Myocyte (in vitro differentiated cells): Measurements from ENCODE around the gene BPIFB6. TPM values are rescaled to one million over a fixed set of nuclear protein-coding genes. Genes with fewer than 3 reads are reported as not detected.
A peak's percentile ranks its signal among the peaks of the same experiment; 100 is the strongest.

ENCODE experiments used
- DNase-seq: peaks from one replicate; pipeline ENCODE4 v3.0.0-alpha.2; 2012; ENCODE audit warnings: low read depth
- polyA plus RNA-seq: library from polyadenylated mRNA; unstranded; fragments of >200 nt; gene quantifications from one replicate; pipeline ENCODE4 v1.2.1, GENCODE V29; 2012; ENCODE audit warnings: missing spikeins
- total RNA-seq: library from RNA; depleted of rRNA; stranded (reverse); fragments of >200 nt; gene quantifications from 2 replicates; pipeline ENCODE4 v1.2.3, GENCODE V29; 2014

BPIFB6 gene, protein sequence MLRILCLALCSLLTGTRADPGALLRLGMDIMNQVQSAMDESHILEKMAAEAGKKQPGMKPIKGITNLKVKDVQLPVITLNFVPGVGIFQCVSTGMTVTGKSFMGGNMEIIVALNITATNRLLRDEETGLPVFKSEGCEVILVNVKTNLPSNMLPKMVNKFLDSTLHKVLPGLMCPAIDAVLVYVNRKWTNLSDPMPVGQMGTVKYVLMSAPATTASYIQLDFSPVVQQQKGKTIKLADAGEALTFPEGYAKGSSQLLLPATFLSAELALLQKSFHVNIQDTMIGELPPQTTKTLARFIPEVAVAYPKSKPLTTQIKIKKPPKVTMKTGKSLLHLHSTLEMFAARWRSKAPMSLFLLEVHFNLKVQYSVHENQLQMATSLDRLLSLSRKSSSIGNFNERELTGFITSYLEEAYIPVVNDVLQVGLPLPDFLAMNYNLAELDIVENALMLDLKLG
- not detected in 2 replicates for total RNA-seq
- polyA plus RNA-seq: not detected

DNA sequence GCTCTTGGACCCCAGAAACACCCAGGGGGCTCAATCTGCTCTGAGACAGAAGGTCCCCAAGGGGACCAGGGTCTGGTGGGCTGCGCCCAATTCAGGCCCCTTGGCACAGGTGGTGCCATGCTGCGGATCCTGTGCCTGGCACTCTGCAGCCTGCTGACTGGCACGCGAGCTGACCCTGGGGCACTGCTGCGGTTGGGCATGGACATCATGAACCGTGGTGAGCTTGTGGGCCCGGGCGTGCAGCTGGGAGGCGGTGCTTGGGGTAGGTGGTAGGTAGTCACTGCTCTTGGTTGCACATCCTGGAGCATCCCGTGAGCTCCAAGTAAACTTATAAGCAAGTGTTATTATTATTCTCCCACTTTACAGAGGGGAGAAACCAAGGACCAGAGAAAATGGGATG is at the start of gene BPIFB6:
BPIFB6 (plus strand) TSS at position 118 of the 400 bp plus-strand sequence; CDS start at position 118, 0 bp downstream.
- DNase-seq: no peak

DNA sequence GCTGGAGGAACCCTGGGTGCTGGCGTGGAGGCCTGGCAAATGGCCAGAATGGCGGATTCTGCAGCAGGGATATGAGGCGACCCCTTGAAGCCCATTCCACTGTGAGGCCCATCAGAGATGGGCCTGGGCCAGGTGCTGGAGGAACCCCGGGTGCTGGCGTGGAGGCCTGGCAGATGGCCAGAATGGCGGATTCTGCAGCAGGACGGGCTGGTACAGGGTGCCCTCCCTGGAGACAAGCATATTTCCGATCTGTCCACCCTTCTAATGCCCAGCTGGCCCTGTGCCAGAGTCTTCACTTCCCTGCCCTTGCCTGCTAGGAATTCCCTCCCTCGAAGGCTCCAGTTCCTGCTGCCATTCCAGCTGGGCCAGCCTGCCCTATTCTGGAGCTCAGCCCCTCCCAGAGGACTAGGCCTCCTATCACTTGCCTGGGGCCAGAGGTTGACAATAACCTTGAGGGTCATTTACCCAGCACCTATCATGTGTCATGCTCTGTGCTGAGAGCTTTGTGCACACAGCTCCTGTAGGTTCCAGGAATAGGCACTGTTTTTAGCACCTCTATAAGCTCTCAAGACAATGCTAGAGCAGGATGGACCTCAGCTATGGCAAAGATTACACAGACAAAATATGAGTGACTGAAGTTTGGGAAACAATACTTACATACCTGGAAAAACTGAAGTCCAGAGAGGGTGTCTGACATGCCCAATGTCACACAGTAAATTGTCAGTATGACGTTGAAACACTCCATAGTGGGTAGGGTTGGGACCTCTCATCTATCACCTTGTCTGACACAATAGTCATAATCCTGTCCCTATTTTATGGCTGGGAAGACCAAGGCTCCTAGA is 48.6 kb upstream of the BPIFB6 start:
- DNase-seq: peak; percentile 8

DNA sequence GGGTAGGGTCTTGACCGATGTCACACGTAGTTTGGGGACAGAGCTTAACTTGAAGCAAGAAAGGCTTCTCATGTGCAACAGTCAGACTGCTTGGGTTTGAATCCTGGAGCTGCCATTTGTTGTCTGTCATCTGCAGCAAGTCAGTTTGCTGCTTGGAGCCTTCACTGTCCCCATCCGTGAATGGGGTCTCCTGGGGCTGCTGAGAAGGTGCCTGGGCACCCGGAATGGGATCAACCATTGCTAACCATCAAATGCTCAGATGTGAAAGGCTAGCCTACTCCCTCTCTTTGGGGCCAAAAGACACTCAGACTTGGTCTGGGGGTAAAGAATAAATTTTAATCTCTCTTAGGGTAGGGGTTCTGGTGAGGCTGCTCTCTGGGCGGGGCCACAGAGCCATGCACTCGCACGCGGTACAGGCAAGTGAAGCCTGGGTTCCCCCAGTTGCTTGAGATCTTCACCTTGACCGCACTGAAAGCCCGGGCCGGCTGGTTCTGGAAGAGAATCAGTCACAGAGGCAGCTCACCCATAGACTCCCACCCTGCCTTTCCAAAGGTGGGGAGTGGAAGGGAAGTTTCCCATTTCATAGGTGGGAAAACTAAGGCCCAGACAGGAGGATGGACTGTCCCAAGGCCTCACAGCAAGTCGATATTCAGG is 47.9 kb upstream of the BPIFB6 start:
- DNase-seq: no peak

DNA sequence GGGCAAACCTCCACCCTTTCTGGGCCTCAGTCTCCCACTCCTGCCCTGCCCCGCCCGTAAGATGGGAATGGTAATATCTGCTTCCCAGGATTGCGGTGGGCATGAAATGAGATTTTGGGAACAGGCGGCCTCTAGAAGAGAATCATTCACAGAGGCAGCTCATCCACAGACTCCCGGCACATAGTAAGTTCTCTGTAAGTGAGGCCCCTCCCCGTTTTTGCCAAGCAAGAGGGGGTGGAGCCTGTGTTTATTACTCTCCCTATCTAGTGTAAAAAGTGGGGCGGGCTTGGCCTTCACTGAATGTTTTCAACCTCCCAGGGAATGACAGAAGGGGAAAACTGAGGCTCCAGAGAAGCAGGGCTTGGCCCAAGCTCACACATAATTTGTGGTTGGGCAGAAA is 47.3 kb upstream of the BPIFB6 start:
- no peak for DNase-seq

DNA sequence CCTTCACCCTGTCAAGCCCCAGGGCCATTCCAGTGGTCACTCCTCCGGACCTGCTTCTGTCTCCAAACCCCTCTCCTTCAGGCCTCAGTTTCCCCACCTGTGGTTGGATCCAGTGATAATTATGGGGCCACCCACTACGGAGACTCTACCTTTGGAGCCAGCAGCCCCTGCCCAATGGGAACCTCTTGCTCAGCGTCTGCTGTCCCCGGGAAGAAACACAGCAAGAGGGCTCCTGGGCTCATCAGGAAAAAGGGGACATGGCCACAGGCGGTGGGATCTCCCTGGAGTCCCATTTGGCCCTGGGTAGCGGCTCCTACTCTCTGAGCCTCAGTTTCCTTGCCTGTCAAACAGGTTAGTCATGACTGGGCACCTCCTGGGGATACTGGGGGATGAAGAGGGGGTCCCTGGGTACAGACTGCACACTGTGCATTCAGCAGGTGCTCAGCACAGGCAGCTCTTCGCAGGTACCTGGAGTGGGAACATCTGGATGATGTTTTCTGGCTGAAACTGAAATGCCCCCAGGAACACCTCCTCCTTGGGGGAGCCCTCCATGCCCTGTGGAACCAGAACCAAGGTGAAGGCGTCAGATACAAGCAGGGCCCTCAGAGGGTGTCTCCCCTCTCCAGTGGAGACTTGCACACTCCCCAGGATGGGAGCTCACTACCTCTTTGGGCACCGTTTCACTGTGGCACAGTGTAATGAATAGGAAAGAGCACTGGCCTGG is 46.7 kb upstream of the BPIFB6 start:
- DNase-seq: no peak

DNA sequence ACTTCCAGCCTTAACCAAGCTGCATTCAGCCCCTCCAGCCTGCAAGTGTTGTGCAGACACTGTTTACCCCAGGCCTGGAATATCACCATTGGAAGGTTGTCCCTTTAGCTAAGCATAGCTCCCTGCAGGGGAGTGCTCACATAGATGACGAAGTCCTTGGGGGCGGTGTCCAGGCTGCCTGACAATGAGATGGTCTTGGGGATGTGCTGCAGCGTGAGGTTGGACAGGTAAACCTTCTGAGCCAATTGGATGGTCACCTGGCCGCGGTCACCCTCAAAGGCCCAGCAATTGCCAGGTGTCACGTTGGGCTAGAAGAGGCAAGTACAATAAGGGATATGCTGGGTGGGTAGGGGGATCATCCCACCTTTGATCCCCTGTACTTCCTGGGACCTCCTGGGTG is 45.9 kb upstream of the BPIFB6 start:
- DNase-seq: no peak

DNA sequence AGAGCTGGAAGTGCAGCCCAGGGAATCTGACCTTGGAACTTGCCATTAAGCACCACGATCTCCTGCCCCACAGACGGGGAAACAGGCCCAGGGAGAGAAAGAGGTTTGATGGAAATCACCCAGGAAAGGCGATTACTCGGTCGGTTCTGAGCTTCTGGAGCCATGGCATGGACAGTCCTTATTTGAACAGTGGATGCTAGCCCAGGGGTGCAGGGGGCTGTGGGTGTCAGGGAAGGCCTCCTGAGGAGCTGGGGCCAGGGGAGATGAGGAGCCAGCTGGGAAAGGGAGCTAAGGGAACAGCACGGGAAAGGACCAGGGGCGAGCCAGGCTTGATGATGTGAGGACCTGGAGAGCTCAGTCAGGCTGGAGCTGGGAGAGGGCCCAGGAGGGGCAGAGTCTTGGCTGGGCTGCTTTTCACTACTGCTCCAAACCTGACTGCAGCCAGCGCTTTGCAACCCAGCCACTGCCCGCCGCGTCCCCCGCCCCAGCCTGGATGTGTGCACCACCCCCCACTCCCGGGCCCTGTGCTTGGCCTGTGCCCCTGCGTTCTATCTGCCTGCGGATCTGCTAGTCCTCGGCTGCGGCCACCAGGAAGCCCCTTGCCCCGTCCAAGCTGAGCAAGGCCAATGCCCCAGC is 45.0 kb upstream of the BPIFB6 start:
- DNase-seq: no peak

DNA sequence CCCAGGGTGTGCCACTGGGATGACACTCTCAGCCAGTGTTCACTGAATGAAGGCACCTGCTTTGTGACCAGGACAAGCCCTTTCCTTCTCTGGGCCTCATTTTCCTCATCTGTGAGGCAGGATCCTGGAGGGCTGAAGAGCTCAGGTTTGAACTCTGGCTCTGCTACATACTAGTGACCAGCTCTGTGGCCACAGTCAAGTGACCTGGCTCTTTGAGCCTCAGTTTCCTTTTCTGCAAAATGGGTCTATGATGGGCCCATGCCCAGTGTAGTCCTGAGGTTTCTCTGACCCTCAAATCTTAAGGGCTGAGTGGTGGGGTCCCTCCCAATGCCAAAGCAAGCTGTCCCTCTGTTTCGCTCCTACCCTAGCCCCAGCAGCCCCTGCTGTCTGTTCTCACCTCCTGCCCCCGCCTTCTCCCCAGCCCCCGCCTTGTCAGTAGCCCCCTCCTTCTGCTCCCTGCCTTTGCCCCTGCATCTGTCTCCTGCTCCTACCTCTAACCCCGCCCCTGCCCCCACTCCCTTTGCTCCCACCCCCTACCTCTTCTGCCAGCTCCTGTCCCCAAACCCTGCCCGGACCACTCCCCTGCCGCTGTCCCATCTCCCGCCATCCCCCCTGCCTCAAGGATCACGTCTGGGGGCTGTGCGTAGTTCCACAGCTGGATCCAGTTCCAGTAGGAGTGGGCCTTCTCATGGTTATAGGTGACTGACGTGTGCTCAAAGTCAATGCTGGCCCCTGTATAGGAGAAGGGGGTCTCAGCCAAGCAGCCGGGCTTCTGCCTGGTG is 44.2 kb upstream of the BPIFB6 start:
- no peak for DNase-seq

DNA sequence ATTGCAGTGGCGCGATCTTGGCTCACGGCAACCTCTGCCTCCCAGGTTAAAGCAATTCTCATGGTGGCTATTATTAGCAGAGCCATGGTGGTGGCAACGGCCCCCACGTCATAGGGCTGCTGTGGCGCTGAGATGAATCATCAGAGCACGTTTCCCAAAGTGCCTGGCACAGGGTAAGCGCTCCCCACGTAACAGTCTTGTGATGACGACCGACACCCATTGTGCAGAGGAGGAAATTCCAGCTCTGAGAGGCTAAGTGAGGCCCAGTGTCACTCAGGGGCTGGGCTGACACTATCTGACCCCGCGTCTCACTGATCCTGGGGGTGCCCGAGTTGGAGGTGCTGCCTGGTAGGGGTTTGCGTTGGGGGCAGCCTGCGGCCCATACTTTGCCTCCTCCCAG is 43.4 kb upstream of the BPIFB6 start:
- no peak for DNase-seq

DNA sequence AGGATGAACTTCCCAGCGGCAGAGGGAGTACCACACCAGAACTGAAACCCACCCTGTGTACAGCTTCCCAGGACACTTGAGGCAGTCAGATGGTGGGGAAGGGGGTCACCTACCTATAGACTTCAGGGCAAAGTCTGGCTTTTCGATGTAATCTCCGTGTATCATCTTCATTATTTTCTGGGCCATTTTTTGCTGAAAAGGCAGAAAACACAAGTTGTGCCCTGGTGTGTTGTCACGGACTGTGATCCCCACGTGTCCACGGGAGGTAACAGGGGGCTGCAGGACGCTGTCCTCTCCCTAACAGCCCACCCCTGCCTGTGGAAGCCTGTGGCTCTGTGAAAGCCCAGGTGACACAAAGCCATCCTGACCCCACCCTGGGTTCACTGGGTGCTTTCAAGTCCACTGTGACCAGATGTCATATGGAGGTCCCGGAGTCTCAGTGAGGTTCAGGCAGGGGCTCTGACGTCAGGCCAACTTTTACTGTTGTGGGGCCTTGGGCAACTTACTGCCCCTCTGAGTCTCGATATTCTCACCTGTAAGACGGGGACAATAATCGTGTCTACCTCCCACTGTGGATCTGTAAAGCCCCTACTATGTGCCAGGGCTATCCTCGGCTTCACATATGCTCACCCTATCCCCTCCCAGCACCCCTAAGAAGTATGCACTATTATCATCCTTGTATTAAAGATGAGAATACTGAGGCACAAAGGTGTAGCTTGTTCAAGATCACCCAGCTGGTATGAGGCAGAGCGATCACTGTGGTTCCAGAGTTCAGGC is 41.8 kb upstream of the BPIFB6 start:
- DNase-seq: no peak

DNA sequence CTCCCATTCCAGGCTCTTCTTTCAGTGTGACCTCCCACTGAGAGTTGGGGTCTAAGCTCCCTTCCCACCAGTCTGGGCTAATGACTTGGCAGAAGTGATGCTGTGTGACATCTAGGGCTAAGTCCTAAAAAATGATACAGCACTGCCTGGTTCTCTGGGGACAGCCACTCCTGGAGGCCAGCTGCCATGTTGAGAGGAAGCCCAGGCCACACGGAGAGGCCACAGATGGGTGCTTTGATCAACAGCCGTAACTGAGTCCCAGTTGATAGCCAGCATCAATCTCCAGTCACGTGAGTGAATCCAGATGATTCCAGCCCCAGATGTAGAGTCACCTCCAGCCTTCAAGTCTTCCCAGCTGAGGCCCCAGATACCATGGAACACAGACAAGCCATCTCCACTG is 41.0 kb upstream of the BPIFB6 start:
- no peak for DNase-seq

DNA sequence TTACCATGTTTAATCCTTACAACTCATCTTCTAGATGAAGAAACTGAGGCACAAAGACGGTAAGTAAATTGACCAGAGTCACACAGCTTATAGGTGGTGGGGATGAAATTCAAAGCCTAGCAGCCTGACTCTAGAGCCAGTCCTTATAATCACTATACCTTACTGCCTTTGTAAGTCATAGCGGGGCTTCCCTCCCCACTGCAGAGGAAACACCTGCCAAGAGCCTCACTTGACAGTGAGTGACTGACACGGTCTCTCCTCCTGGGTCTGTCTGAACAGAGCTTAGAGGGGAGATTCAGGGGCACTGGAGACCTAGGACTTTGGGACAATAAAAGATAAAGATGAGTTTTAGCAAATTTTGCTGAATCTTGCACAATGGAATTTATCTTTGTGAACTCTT is 40.1 kb upstream of the BPIFB6 start:
- no peak for DNase-seq

DNA sequence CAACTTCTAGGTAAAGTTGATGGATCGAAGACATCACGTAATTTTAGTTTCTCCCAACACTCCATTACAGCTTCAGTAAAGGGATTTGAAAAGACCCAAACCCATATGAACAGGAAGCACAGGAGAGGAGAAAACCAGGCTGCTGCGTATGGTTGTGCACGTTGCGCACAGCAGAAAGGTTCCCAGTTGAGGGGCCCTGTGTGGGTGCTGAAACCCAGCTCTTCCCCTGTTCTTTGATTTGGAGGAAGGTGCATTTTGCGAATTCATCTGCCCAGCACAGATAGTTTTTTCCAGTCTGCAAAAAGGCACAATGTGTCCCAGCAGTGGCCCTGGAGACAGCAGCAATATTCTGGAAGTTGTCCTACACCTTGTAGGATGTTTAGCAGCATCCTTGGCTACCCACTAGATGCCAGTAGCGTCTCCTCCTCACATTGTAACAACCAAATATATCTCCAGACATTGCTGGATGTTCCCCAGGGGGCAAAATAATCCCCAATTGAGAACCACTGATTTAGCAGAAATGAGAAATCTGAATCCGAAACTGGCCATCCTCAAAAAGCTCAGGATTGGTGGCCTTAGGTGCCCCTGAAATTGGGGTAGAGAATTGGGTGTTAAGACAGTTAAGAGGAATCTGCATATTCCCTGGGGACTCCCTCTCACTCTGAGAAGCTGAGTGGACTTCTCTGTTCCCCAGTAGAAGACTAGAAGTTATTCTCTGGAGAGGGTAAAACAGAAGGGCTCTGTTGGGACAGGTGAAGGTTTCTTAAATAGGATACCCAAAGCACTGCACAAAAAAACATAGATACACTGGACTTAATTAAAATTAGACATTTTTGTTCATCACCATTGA is 39.4 kb upstream of the BPIFB6 start:
- DNase-seq: no peak

DNA sequence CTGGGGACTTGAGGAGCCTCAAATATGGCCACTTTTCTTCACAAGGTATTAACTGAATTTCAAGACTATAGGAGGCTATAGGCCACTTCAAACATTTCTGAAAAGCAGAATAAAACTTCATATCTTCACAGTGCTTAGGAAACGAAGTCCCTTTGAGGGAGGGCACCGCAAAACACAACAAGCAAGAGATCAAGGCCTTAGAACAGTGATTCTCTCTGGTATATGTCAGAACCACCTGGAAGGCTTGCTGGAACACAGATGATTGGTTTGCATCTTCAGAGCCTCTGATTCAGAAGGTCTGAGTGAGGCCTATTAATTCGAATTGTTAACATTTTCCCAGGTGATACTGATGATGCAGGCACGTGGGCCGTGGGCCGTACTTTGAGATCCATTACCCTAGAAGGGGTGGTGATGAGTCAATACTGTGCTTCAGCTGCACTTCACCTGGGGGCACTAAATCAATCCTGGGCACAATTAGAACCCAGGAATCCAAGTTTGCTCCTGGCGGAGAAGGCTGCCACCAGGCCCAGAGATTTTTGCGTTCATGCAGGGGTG is 37.9 kb upstream of the BPIFB6 start:
- DNase-seq: no peak

DNA sequence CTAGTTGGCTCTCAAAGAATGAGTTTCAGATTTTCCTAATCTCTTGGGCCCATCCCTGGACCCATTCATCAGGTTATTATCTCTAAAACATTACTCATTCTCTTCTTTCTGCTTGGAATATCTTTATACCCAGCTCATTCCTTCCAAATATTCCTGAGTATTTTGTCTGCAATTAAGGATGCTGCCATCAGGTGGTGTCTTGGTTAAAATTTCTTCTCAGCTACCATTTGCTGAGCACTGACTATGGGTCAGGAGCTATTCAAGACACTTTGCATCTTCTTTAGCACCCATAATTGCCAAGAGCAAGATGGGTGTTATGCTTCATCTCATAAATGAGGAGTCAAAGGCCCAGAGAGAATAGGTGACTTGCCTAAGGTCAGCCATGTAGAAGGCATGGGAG is 35.6 kb upstream of the BPIFB6 start:
- no peak for DNase-seq

DNA sequence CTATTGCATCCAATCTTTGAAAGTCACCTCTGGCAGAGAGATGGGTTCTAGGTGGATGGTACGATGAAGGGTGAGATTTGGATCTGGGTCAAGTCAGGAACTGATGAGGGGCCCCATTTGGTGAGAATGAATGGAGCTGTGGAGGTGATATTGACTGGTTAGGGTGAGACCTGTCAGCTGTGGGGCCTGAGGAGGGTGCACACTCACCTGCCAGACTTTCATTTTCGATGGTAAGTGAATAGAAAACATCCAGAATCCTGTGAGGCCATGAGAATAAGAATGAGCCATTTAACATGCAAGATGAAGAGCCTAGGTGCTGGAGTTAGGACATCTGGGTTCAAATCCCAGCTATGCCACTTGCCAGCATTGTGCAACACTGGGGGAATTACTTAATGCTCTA is 34.0 kb upstream of the BPIFB6 start:
- no peak for DNase-seq

DNA sequence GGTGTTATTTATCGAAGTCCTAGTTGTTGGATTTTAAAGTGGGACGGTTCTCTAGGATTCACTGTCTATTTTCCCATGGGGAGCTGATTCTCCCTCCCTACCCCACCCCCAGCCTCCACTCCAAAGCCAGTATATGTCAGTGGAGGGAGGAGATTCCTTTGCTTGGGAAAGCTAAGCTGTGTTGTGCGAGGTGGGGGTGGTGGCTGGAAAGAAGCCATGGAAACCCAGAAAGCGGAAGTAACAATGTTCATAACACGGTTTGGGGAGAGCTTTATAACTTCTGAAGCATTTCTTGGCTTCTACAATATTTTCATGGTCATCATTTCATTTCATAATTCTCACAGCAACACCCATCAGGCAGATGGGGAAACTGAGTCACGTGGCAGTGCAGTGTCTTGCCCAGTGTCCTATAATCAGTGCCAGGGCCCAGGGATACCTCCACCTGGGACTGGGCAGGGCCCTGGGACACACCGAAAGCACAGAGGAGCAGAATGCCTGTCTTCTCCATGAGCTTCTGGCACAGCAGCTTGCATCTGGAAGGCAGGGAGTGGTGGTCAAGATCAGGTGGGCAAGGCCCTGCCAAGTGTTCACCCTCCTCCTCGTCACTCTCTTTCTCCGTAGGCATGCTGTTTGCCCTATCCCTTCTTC is 31.7 kb upstream of the BPIFB6 start:
- DNase-seq: no peak
